Ishikawa (cell line): ENCODE measurements around the gene BMPR1B.

Experiments used
- EGR1 ChIP-seq: IDR thresholded peaks from 2 replicates; pipeline ENCODE4 v1.6.1; 2012
- EP300 ChIP-seq: IDR thresholded peaks from 2 replicates; pipeline ENCODE4 v1.6.1; 2012; ENCODE audit warnings: borderline replicate concordance
- RAD21 ChIP-seq: IDR thresholded peaks from 2 replicates; pipeline ENCODE4 v1.6.1; 2012; ENCODE audit warnings: low read depth
- REST ChIP-seq: IDR thresholded peaks from 2 replicates; pipeline ENCODE4 v1.6.1; 2012; ENCODE audit warnings: low read depth, mild to moderate bottlenecking
- TCF12 ChIP-seq: IDR thresholded peaks from 2 replicates; pipeline ENCODE4 v1.6.1; 2012; ENCODE audit warnings: low read depth

DNA sequence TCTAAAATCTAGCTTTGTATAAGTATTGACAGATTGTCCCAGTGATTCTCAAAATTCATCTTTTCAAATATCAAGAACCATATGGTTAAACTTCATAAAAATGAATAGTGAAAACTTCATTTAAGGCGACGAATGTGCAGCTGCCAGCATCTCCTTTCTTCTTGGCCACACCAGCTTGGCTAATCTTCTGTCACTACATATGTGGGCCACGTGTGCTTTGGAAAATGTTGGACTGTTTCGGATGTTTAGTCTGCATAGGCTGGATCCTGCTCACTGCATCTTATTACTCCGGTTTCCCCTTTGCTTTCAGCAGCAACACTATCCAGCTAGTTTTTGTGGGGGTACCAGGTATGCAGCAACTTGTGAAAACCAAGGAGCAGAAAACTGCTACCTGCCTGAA is 221.9 kb downstream of the BMPR1B start:
- no peak for TF ChIP-seq RAD21
- TF ChIP-seq EP300, result no peak
- no peak for TF ChIP-seq TCF12
- TF ChIP-seq REST, result no peak
- no peak for TF ChIP-seq EGR1
